BE2C (cell line): ENCODE measurements around the gene UBE2D2.
A peak's percentile ranks its signal among the peaks of the same experiment; 100 is the strongest.
"Not testable (repeated sequence)": the region's sequence is repeated elsewhere in the genome, so short reads cannot be mapped to it uniquely, and the experiment has no call there.

Experiments used
- DNase-seq: peaks from one replicate; pipeline ENCODE4 v3.0.0-alpha.2; 2020
- H3K27me3 ChIP-seq: fragments of 250-450 bp; sonication (Bioruptor Pico); 2 replicates; pipeline ENCODE4 v1.5.1; 2020; ENCODE audit warnings: mild to moderate bottlenecking
- H3K36me3 ChIP-seq: fragments of 250-450 bp; sonication (Bioruptor Pico); 2 replicates; pipeline ENCODE4 v1.5.1; 2020; ENCODE audit warnings: mild to moderate bottlenecking
- H3K4me1 ChIP-seq: fragments of 250-450 bp; sonication (Bioruptor Pico); 2 replicates; pipeline ENCODE4 v1.5.1; 2020
- H3K4me3 ChIP-seq: 2 replicates; pipeline ENCODE4 v1.5.1; 2011; ENCODE audit warnings: low read depth, low read length
- H3K9me3 ChIP-seq: fragments of 250-450 bp; sonication (Bioruptor Pico); 2 replicates; pipeline ENCODE4 v1.5.1; 2020
- TF ChIP-seq, protein P1 (sequence below): IDR thresholded peaks from 2 replicates; pipeline ENCODE4 v1.5.1; 2012; ENCODE audit warnings: mild to moderate bottlenecking, low read depth, low read length

UBE2D2 gene

GRCh38 chr5:139574641-139575312, 13.6 kb downstream of the UBE2D2 start:
- peaks cover 20% of the 10 kb centered on the region for H3K36me3 ChIP-seq
- DNase-seq, result peak; percentile 30
- H3K27me3 ChIP-seq, result no peaks in the 10 kb centered on the region

DNA sequence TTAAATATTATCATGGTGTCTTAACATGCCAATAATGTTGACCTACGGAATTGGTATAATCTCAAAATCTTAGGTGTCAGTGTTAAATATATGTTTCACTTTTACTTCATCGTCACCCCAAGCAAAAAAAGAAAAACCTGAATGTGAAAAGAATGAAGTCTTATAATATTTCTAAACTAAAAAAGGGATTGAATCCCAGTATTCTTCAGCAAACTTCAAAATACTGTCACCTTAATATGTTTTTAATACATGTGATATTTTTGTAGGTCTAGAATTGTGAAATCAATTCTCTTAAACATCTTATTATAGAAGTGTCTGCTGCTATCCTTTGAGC, 14.1 kb downstream of the UBE2D2 start:
- Histone ChIP-seq H3K27me3 (no peaks in the 10 kb centered on the region), H3K36me3 (peaks cover 16% of the 10 kb centered on the region), H3K4me1 (no peaks in the 10 kb centered on the region; the same call in 1 of the 2 replicates), H3K4me3 (no peak overlapping the region), H3K9me3 (no peaks in the 10 kb centered on the region)
- TF ChIP-seq, protein P1, sequence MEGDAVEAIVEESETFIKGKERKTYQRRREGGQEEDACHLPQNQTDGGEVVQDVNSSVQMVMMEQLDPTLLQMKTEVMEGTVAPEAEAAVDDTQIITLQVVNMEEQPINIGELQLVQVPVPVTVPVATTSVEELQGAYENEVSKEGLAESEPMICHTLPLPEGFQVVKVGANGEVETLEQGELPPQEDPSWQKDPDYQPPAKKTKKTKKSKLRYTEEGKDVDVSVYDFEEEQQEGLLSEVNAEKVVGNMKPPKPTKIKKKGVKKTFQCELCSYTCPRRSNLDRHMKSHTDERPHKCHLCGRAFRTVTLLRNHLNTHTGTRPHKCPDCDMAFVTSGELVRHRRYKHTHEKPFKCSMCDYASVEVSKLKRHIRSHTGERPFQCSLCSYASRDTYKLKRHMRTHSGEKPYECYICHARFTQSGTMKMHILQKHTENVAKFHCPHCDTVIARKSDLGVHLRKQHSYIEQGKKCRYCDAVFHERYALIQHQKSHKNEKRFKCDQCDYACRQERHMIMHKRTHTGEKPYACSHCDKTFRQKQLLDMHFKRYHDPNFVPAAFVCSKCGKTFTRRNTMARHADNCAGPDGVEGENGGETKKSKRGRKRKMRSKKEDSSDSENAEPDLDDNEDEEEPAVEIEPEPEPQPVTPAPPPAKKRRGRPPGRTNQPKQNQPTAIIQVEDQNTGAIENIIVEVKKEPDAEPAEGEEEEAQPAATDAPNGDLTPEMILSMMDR, result no peak
- DNase-seq, result no peak

More at GRCh38 chr5:139574641-139575312, 13.6 kb downstream of the UBE2D2 start:
- H3K9me3 ChIP-seq, result no peaks in the 10 kb centered on the region
- no peaks in the 10 kb centered on the region; the same call in 1 of the 2 replicates for H3K4me1 ChIP-seq
- TF ChIP-seq, protein P1, result peak; percentile 86
- no peak overlapping the region for H3K4me3 ChIP-seq

DNA sequence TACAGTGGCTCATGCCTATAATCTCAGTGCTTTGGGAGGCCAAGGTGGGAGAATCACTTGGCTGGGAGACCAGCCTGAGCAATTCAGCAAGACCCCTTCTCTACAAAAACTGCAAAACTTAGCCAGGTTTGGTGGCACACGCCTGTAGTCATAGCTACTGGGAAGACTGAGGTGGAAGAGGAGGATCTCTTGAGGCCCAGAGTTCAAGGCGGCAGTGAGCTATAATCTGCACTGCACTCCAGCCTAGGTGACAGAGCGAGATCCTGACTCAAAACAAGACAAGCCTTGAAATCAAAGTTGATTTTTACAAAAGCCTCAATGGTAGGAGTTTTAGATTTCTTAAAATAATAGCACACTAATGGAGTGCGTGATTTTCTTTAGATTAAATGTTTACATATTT, 14.6 kb downstream of the UBE2D2 start:
- Histone ChIP-seq H3K9me3 (no peaks in the 10 kb centered on the region), H3K36me3 (peaks cover 16% of the 10 kb centered on the region), H3K4me1 (no peaks in the 10 kb centered on the region; the same call in 1 of the 2 replicates), H3K27me3 (no peaks in the 10 kb centered on the region), H3K4me3 (no peak overlapping the region)
- TF ChIP-seq, protein P1, result no peak
- DNase-seq, result no peak

DNA sequence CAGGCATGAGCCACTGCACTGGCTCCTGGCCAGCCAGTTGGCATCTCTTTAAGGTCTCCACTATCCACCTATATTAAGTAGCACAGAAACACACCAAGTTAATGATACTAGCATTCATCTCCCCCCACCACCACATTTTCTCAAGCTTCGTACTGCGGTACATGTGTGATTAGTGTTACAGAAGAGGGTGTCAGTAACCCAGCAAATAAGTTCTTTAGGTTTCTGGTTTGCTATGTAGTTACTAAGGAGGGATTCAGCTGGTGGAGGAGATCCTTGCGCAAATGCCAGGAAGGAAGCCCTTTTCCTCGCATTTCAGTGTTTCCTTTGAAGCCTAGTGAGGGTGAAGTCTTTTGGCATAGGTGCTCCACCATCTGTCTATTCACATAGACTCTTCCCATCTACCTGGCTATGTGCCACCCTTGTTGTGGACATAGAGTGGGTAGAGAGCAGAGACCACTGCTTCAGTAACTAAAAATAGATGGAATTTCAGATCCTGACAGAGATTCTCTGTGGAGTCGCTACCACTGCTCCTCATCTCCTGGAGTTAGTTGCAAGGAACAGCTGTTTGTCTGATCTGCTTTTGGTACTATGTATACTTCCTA, 16.7 kb downstream of the UBE2D2 start:
- no peaks in the 10 kb centered on the region; the same call in 1 of the 2 replicates for H3K4me1 ChIP-seq
- H3K4me3 ChIP-seq, result no peak overlapping the region
- no peak for DNase-seq
- H3K36me3 ChIP-seq, result peaks cover 18% of the 10 kb centered on the region
- no peaks in the 10 kb centered on the region for H3K27me3 ChIP-seq
- TF ChIP-seq, protein P1, result no peak
- no peaks in the 10 kb centered on the region for H3K9me3 ChIP-seq

DNA sequence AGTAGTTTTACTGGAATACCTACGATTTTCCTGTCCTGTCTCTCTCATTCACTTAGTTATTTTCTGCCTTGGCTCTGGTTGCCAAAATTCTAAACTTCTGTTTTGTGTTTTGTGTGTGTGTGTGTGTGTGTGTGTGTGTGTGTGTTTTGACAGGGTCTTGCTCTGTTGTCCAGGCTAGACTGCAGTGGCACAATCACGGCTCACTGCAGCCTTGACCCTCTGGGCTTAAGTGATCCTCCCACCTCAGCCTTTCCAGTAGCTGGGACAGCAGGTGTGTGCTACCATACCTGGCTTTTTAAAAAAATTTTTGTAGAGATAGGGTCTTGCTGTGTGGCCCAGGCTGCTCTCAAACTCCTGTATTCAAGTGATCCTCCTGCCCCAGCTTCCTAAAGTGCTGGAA, 17.2 kb downstream of the UBE2D2 start:
- Histone ChIP-seq H3K36me3 (peaks cover 18% of the 10 kb centered on the region), H3K27me3 (no peaks in the 10 kb centered on the region), H3K9me3 (no peaks in the 10 kb centered on the region), H3K4me3 (no peak overlapping the region), H3K4me1 (no peaks in the 10 kb centered on the region; the same call in 1 of the 2 replicates)
- TF ChIP-seq, protein P1, result no peak
- DNase-seq, result no peak

- H3K4me3 ChIP-seq, H3K27me3 ChIP-seq, H3K9me3 ChIP-seq, H3K4me1 ChIP-seq, DNase-seq: not testable (repeated sequence)
- H3K36me3 ChIP-seq, result peaks cover 22% of the 10 kb centered on the region
Observed at GRCh38 chr5:139582181-139582580, 21.0 kb downstream of the UBE2D2 start.
